ENCODE results near the gene ASMTL. TPM values are rescaled to one million over a fixed set of nuclear protein-coding genes. Genes with fewer than 3 reads are reported as not detected.

ASMTL gene
- total and polyA plus RNA-seq, 4 donors: 26.7 to 56.1 (median 31.8) TPM

DNA sequence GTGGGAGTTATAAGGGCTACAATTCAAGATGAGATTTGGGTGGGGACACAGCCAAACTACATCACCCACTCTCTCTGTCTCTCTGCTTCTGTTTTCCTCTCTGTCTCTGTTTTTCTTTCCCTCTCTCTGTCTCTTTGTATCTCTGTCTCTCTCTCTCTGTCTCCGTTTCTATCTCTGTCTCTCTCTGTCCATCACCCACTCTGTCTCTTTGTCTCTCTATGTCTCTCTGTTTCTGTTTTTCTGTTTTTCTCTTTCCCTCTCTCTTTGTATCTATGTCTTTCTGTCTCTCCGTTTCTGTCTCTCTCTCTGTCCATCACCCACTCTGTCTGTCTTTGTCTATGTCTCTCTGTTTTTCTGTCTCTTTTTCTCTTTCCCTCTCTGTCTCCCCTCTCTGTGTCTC lies 90.8 kb downstream of the ASMTL start:
- DNase-seq: no peak
- Histone ChIP-seq H3K27ac (ENCODE audit: low read depth in 1 of 2, low read length in 2 of 2) (no peak overlapping the region), H3K36me3 (ENCODE audit: control insufficient read depth in 1 of 2, insufficient read depth in 2 of 2, low read length in 1 of 2) (no peaks in the 10 kb centered on the region), H3K4me3 (ENCODE audit: low read length in 2 of 2) (no peak overlapping the region), H3K27me3 (ENCODE audit: control insufficient read depth in 1 of 2, insufficient read depth in 2 of 2, low read length in 1 of 2) (no peaks in the 10 kb centered on the region), H3K9me3 (ENCODE audit: control insufficient read depth, low read length) (peaks cover 3% of the 10 kb centered on the region), H3K4me1 (ENCODE audit: control insufficient read depth in 1 of 2, insufficient read depth in 2 of 2, low read length in 2 of 2) (no peaks in the 10 kb centered on the region)
- ATAC-seq (ENCODE audit: low FRiP score): no peak
- intact Hi-C loops (cut with DNase I): no loop called here
- WGBS, 2 donors: 93 to 97% methylated on average over 2 of the region's 2 CpGs

DNA sequence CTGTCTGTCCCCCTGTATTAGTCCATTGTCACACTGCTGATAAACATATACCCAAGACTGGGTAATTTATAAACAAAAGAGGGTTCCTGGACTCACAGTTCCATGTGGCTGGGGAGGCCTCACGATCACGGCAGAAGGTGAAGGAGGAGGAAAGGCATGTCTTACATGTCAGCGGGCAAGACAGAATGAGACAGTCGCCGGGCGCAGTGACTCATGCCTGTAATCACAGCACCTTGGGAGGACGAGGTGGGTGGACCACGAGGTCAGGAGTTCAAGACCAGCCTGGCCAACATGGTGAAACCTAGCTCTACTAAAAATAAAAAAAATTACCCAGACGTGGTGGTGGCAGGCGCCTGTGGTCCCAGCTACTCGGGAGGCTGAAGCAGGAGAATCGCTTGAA lies 91.4 kb downstream of the ASMTL start:
- WGBS, 2 donors: 79 to 80% methylated on average over 12 of the region's 12 CpGs
- peak in 1 of 2 donors; percentile 56 for DNase-seq
- intact Hi-C loops (cut with DNase I): no loop called here

DNA sequence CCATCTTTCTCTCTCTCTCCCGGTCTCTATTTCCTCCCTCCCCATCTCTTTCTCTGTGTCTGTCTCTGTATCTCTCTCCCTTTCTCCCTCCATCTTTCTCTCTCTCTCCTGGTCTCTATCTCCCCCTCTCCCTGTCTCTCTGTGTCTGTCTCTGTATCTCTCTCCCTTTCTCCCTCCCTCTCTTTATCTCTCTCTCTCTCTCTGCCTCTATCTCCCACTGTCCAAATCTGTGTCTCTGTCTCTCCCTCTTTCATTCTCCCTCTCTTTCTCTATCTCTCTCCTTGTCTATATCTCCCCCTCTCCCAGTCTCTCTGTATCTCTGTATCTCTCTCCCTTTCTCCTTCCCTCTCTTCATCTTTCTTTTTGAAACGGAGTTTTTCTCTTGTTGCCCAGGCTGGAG lies 92.5 kb downstream of the ASMTL start:
- H3K27ac ChIP-seq (ENCODE audit: low read depth in 1 of 2, low read length in 2 of 2): no peak overlapping the region
- H3K27me3 ChIP-seq (ENCODE audit: control insufficient read depth in 1 of 2, insufficient read depth in 2 of 2, low read length in 1 of 2): no peaks in the 10 kb centered on the region
- ATAC-seq (ENCODE audit: low FRiP score): no peak
- no peak overlapping the region for H3K4me3 ChIP-seq (ENCODE audit: low read length in 2 of 2)
- intact Hi-C loops (cut with DNase I): no loop called here
- H3K36me3 ChIP-seq (ENCODE audit: control insufficient read depth in 1 of 2, insufficient read depth in 2 of 2, low read length in 1 of 2): no peaks in the 10 kb centered on the region
- peaks cover 3% of the 10 kb centered on the region for H3K9me3 ChIP-seq (ENCODE audit: control insufficient read depth, low read length)
- no peak for DNase-seq
- WGBS, 2 donors: 79 to 88% methylated on average over 2 of the region's 2 CpGs
- H3K4me1 ChIP-seq (ENCODE audit: control insufficient read depth in 1 of 2, insufficient read depth in 2 of 2, low read length in 2 of 2): no peaks in the 10 kb centered on the region

More for the DNA sequence above, 91.4 kb downstream of the ASMTL start:
- no peaks in the 10 kb centered on the region for H3K4me1 ChIP-seq (ENCODE audit: control insufficient read depth in 1 of 2, insufficient read depth in 2 of 2, low read length in 2 of 2)
- H3K27ac ChIP-seq (ENCODE audit: low read depth in 1 of 2, low read length in 2 of 2): no peak overlapping the region
- peaks cover 3% of the 10 kb centered on the region for H3K9me3 ChIP-seq (ENCODE audit: control insufficient read depth, low read length)
- no peaks in the 10 kb centered on the region for H3K27me3 ChIP-seq (ENCODE audit: control insufficient read depth in 1 of 2, insufficient read depth in 2 of 2, low read length in 1 of 2)
- no peak for ATAC-seq (ENCODE audit: low FRiP score)
- H3K36me3 ChIP-seq (ENCODE audit: control insufficient read depth in 1 of 2, insufficient read depth in 2 of 2, low read length in 1 of 2): no peaks in the 10 kb centered on the region
- no peak overlapping the region for H3K4me3 ChIP-seq (ENCODE audit: low read length in 2 of 2)

DNA sequence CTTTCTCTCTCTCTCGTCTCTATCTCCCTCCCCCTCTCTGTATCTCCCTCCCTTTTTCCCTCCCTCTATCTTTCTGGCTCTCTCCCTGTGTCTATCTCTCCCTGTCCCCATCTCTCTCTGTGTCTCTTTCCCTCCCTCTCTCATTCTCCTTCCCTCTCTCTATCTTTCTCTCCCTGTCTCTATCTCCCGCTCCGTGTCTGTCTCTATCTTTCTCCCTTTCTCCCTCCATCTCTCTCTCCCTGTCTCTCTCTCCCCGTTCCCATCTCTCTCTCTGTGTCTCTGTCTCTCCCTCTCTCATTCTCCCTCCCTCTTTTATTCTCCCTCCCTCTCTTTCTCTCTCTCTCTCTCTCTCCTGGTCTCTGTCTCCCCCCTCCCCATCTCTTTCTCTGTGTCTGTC lies 93.2 kb downstream of the ASMTL start:
- H3K27me3 ChIP-seq (ENCODE audit: control insufficient read depth in 1 of 2, insufficient read depth in 2 of 2, low read length in 1 of 2): no peaks in the 10 kb centered on the region
- H3K27ac ChIP-seq (ENCODE audit: low read depth in 1 of 2, low read length in 2 of 2): no peak overlapping the region
- ATAC-seq (ENCODE audit: low FRiP score): no peak
- 77 to 82% methylated on average over 4 of the region's 4 CpGs for WGBS, 2 donors
- peaks cover 3% of the 10 kb centered on the region for H3K9me3 ChIP-seq (ENCODE audit: control insufficient read depth, low read length)
- intact Hi-C loops (cut with DNase I): no loop called here
- no peaks in the 10 kb centered on the region for H3K36me3 ChIP-seq (ENCODE audit: control insufficient read depth in 1 of 2, insufficient read depth in 2 of 2, low read length in 1 of 2)
- DNase-seq: no peak
- no peak overlapping the region for H3K4me3 ChIP-seq (ENCODE audit: low read length in 2 of 2)
- H3K4me1 ChIP-seq (ENCODE audit: control insufficient read depth in 1 of 2, insufficient read depth in 2 of 2, low read length in 2 of 2): no peaks in the 10 kb centered on the region

DNA sequence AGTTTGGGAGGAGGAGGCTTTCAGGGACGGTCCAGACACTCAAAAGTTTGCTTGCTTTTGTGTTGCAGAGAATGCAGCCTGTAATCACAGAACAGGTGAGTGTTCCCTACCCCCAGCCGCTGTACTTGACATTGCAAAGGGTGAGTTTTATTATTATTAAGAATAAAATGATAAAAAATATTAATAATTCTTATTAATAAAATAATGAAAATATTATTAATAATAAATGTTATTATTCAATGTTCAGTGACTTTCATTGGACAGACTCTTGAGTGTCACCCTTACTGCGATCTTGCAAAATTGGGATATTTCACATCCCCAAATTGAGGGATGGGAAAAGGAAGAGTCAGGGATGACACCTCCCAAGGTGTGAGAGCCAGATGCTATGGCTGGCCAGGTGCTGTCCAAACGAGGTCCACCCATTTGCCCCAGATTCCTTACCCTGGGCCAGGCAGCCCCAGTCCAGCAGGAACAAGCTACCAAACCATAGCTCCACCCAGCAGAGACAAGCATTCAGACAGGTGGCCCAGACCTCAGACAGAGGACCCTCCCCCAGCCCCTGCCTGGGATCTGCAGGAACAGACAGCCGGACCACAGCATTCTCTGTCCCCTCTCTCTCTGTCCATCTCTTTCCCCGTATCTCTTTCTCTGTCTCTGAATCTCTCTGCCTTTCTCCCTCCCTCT lies 93.8 kb downstream of the ASMTL start:
- 78 to 79% methylated on average over 6 of the region's 6 CpGs for WGBS, 2 donors
- Histone ChIP-seq H3K27me3 (ENCODE audit: control insufficient read depth in 1 of 2, insufficient read depth in 2 of 2, low read length in 1 of 2) (no peaks in the 10 kb centered on the region), H3K27ac (ENCODE audit: low read depth in 1 of 2, low read length in 2 of 2) (no peak overlapping the region), H3K36me3 (ENCODE audit: control insufficient read depth in 1 of 2, insufficient read depth in 2 of 2, low read length in 1 of 2) (no peaks in the 10 kb centered on the region), H3K4me3 (ENCODE audit: low read length in 2 of 2) (no peak overlapping the region), H3K4me1 (ENCODE audit: control insufficient read depth in 1 of 2, insufficient read depth in 2 of 2, low read length in 2 of 2) (no peaks in the 10 kb centered on the region), H3K9me3 (ENCODE audit: control insufficient read depth, low read length) (peaks cover 3% of the 10 kb centered on the region)
- no peak for ATAC-seq (ENCODE audit: low FRiP score)
- intact Hi-C loops (cut with DNase I): no loop called here
- peak in 1 of 2 donors; percentile 34 for DNase-seq

DNA sequence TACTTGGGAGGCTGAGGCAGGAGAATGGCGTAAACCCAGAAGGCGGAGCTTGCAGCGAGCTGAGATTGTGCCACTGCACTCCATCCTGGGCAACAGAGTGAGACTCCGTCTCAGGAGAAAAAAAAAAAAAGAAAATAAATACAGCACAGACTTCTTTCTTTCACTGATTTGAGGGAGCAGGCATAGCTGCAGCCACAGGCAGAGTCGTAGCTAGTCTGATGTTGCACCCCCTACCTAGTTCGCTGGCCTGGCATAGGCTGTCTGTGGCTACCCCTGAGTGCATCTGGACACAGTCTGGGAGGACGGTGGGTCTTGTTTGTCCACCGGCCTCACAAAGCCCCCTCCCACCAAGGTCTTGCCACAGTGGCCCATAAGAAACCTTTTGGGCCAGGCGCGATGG lies 94.7 kb downstream of the ASMTL start:
- DNase-seq (peak in 1 of 2 donors; percentile 37), ATAC-seq (ENCODE audit: low FRiP score) (no peak)
- WGBS, 2 donors: 98% methylated on average over 10 of the region's 10 CpGs
- Histone ChIP-seq H3K9me3 (ENCODE audit: control insufficient read depth, low read length) (peaks cover 3% of the 10 kb centered on the region), H3K36me3 (ENCODE audit: control insufficient read depth in 1 of 2, insufficient read depth in 2 of 2, low read length in 1 of 2) (no peaks in the 10 kb centered on the region), H3K27ac (ENCODE audit: low read depth in 1 of 2, low read length in 2 of 2) (no peak overlapping the region), H3K4me1 (ENCODE audit: control insufficient read depth in 1 of 2, insufficient read depth in 2 of 2, low read length in 2 of 2) (no peaks in the 10 kb centered on the region), H3K4me3 (ENCODE audit: low read length in 2 of 2) (no peak overlapping the region), H3K27me3 (ENCODE audit: control insufficient read depth in 1 of 2, insufficient read depth in 2 of 2, low read length in 1 of 2) (no peaks in the 10 kb centered on the region)
- intact Hi-C loops (cut with DNase I): no loop called here

DNA sequence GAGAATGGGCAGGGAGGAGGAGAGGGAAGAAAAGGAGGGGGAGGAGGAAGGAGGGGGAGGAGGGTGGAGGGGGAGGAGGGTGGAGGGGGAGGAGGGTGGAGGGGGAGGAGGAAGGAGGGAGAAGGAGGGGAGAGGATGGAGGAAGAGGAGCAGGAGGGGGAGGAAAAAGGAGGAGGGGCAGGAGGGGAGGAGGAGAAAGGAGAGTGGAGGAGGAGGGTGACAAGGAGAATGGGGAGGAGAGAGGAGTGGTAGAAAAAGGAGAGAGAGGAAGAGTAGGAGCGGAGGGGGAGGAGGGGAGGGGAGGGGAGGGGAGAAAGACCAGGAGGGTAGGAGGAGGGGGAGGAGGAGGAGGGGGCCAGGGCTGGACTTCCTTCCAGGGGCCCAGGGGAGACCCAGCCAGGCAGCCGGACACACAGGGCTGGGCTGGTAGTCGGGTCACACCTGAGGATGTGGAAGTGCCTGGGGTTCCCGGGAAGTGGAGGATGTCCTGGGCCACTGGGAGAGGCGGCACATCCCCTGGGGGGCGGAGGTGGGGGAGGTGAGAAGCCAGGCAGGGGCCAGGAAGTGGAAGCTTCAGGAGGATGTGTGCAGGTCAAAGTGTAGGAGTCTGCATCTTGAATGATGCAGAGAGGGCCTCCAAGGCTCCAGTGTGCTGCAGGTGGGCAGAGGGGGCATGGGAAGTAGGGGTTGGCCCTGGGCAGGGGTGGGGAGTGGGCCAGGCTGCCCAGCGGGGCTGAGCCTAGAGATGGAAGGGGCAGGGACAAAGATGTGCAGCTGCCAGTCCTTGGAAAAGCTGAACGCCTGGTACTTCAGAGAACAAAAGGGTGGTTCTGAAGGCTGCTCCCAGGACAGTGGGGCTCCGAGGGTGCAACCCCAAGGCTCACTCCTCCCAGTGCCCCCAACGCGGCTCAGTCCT lies 97.3 kb downstream of the ASMTL start:
- Histone ChIP-seq H3K4me1 (ENCODE audit: control insufficient read depth in 1 of 2, insufficient read depth in 2 of 2, low read length in 2 of 2) (no peaks in the 10 kb centered on the region), H3K9me3 (ENCODE audit: control insufficient read depth, low read length) (peaks cover 3% of the 10 kb centered on the region), H3K4me3 (ENCODE audit: low read length in 2 of 2) (no peak overlapping the region), H3K27me3 (ENCODE audit: control insufficient read depth in 1 of 2, insufficient read depth in 2 of 2, low read length in 1 of 2) (no peaks in the 10 kb centered on the region), H3K27ac (ENCODE audit: low read depth in 1 of 2, low read length in 2 of 2) (no peak overlapping the region), H3K36me3 (ENCODE audit: control insufficient read depth in 1 of 2, insufficient read depth in 2 of 2, low read length in 1 of 2) (no peaks in the 10 kb centered on the region)
- DNase-seq (peak in 1 of 2 donors; percentile 53), ATAC-seq (ENCODE audit: low FRiP score) (peak; percentile 31)
- intact Hi-C loops (cut with DNase I): no loop called here
- 42 to 49% methylated on average over 9 to 11 of the region's 11 CpGs for WGBS, 2 donors

DNA sequence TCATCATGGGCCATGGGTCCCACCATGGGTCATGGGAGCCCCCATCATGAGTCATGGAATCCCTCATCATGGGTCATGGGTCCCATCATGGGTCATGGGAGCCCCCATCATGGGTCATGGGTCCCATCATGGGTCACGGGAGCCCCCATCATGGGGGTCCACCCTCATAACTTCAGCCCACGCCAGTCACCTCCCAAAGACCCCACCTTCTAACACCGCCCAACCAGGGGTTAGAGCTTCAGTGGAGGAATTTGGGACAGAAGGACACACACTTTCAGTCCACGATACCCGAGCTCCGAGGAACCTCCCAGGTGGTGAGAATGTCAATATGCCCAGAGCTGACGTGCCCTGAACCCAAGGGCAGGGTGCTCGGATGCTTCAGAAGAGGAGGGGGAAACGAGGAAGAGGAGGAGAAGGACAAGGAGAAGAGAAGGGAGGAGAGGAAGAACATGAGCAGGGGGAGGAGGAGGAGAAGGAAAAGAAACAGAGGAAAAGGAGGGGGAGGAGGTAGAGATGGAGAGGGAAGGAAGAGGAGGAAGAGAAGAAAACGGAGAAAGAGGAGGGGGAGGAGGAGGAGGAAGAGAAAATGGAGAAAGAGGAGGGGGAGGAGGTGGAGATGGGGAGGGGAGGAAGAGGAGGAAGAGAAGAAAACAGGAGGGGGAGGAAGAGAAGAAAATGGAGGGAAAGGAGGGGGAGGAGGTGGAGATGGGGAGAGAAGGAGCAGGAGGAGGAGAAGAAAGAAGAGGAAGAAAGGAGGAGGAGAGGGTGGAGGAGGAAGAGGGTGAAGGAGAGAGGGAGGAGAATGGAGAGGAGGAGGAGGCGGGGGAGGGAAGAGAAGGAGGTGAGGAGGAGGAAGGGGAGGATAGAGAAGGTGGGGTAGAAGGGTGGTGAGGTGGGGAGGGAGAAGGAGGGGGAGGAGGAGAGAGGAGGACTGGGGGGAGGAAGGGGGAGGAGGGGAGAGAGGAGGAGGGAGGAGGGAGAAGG lies 98.4 kb downstream of the ASMTL start:
- no peaks in the 10 kb centered on the region for H3K36me3 ChIP-seq (ENCODE audit: control insufficient read depth in 1 of 2, insufficient read depth in 2 of 2, low read length in 1 of 2)
- WGBS, 2 donors: 92 to 93% methylated on average over 11 of the region's 11 CpGs
- H3K9me3 ChIP-seq (ENCODE audit: control insufficient read depth, low read length): peaks cover 3% of the 10 kb centered on the region
- DNase-seq (peak in 1 of 2 donors; percentile 25), ATAC-seq (ENCODE audit: low FRiP score) (peak; percentile 29)
- no peak overlapping the region for H3K4me3 ChIP-seq (ENCODE audit: low read length in 2 of 2)
- H3K27ac ChIP-seq (ENCODE audit: low read depth in 1 of 2, low read length in 2 of 2): no peak overlapping the region
- H3K4me1 ChIP-seq (ENCODE audit: control insufficient read depth in 1 of 2, insufficient read depth in 2 of 2, low read length in 2 of 2): no peaks in the 10 kb centered on the region
- intact Hi-C loops (cut with DNase I): no loop called here
- no peaks in the 10 kb centered on the region for H3K27me3 ChIP-seq (ENCODE audit: control insufficient read depth in 1 of 2, insufficient read depth in 2 of 2, low read length in 1 of 2)

All from aorta (tissue), 5 donors.